Esophagus squamous epithelium (tissue), 5 donors: ENCODE measurements around the gene CCDC78. TPM values are rescaled to one million over a fixed set of nuclear protein-coding genes. Genes with fewer than 3 reads are reported as not detected.

Experiments used
- DNase-seq: peaks from one replicate; lab custom pipeline; 2025; lab: John Stamatoyannopoulos, UW
- H3K27ac ChIP-seq, 4 donors: fragments of 200-600 bp; sonication (generic); one replicate each; pipeline ENCODE4 v1.5.1; 2016 to 2019; ENCODE audit warnings: mild to moderate bottlenecking in 1 of 4
- H3K27me3 ChIP-seq, 4 donors: fragments of 200-600 bp; sonication (generic); 1 replicate in 3 of 4; 2 replicates in 1 of 4; pipeline versions ENCODE4 v1.5.1 to v1.6.0; 2017 to 2021; ENCODE audit warnings: antibody characterized with exemption in 1 of 4
- H3K36me3 ChIP-seq, 3 donors: fragments of 200-600 bp; sonication (generic); one replicate each; pipeline ENCODE4 v1.5.1; 2016 to 2019
- H3K4me1 ChIP-seq, 3 donors: fragments of 200-600 bp; sonication (generic); one replicate each; pipeline ENCODE4 v1.5.1; 2017 to 2019
- H3K4me3 ChIP-seq, 4 donors: fragments of 200-600 bp; sonication (generic); 1 replicate in 3 of 4; 2 replicates in 1 of 4; pipeline ENCODE4 v1.5.1; 2016 to 2019; ENCODE audit warnings: mild to moderate bottlenecking in 2 of 4, moderate library complexity in 1 of 4
- H3K9me3 ChIP-seq, 3 donors: fragments of 200-600 bp; sonication (generic); one replicate each; pipeline ENCODE4 v1.5.1; 2016 to 2019
- POLR2A ChIP-seq, 4 donors: fragments of 450-650 bp; IDR thresholded peaks; one replicate each; pipeline ENCODE4 v1.6.1; 2017; ENCODE audit warnings: antibody characterized with exemption in 4 of 4, mild to moderate bottlenecking in 4 of 4, moderate library complexity in 3 of 4
- WGBS, 2 donors: methylation state at CpG; one replicate each; pipeline ENCODE4 v1.1.5; 2018; 5-methylcytosine and 5-hydroxymethylcytosine counted together
- intact Hi-C: fragments of 100-400 bp; cut with DNase I; formaldehyde crosslinking; loops from one replicate; pipeline ENCODE4 v1.15.0; 2022
- total RNA-seq, 4 donors: library from RNA; depleted of rRNA; stranded (reverse); fragments of >200 nt; gene quantifications; one replicate each; pipeline ENCODE4 v1.1.0, GENCODE V29; 2016
- TF ChIP-seq, protein P1 (sequence below), 6 experiments: fragments of 450-650 bp in 4 of 6; fragments of 200-600 bp in 2 of 6; sonication (generic) in 2 of 6; IDR thresholded peaks; one replicate each; pipeline ENCODE4 v1.5.1; 2016 to 2019; ENCODE audit warnings: antibody characterized with exemption in 6 of 6, mild to moderate bottlenecking in 4 of 6, moderate library complexity in 4 of 6
- donor health status: DM: yes; HTN: yes; CAD: no.

CCDC78 gene
- total RNA-seq, 4 donors from 2014 or later: under 0.01 to 1.0 (median 0.47) TPM

DNA sequence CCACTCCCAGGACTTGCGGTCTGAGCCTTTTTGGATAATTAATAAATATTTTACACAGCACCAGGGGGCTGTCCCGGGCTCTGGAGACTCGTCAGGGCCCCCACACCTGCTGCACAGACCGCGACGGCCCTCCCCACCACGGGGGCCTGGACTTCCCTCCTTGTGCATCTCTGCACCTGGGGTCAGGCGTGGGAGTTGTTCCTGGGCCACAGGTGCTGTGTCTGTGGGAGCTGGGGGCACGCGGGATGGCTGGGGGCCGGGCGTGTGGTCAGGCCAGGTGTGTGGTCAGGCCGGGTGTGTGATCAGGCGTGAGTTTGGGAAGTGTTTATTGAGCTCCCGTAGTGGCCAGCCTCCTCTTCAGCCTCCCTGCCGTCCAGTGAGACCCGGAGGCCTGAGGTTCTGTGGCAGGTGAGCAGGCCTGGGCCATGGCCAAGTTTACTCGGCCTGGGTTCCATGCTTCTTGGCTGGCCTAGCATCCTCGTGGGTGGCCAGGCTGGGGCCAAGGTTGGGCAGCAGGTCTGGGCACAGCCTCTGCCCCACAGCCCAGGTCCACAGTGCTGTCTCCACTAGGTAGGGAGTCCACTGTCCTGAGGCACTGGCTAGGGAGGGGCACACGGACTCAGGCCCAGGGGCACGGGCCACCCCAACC lies 47.9 kb downstream of the CCDC78 start:
- WGBS, 2 donors: 58 to 72% methylated on average over 4 of the region's 21 CpGs
- H3K27ac ChIP-seq: peak overlapping the region in 3 of 4 donors; percentile 79 to 97 (median 93)

DNA sequence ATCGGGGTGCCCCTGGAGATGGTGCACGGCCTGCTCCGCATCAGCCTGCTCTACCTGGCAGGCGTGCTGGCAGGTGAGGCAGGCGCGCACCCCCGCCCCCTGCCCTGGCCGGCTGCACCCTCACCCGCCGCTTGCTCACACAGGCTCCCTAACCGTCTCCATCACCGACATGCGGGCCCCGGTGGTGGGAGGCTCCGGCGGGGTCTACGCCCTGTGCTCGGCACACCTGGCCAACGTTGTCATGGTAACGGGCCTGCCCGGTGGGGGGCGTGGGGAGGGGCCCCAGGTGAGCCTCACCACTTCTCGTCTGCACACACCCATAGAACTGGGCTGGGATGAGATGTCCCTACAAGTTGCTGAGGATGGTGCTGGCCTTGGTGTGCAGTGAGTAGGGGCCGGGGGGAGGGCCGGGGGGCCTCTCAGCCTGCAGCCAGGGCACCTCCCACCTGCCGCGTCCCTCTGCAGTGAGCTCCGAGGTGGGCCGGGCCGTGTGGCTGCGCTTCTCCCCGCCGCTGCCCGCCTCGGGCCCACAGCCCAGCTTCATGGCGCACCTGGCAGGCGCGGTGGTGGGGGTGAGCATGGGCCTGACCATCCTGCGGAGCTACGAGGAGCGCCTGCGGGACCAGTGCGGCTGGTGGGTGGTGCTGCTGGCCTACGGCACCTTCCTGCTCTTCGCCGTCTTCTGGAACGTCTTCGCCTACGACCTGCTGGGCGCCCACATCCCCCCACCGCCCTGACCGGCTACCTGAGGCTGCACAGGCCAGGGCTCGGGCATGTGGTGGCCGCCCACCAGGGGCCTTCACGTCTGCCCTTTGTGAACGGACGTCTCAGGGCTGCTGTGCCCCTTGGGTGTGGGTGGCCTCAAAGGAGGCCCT lies 48.7 kb downstream of the CCDC78 start:
- 38 to 54% methylated on average over 7 to 18 of the region's 57 CpGs for WGBS, 2 donors
- Histone ChIP-seq H3K27me3 (peaks cover 0 to 33% (median 0%) of the 10 kb centered on the region in 4 donors), H3K36me3 (peaks cover 21 to 34% (median 21%) of the 10 kb centered on the region in 3 donors), H3K27ac (peak overlapping the region in 2 of 4 donors; percentile 9 to 23), H3K4me3 (peak overlapping the region in 2 of 4 donors; percentile 3 to 45), H3K4me1 (peaks cover 48 to 86% (median 58%) of the 10 kb centered on the region in 3 donors), H3K9me3 (no peaks in the 10 kb centered on the region)
- intact Hi-C loops: no loop called here
- TF ChIP-seq, protein P1, sequence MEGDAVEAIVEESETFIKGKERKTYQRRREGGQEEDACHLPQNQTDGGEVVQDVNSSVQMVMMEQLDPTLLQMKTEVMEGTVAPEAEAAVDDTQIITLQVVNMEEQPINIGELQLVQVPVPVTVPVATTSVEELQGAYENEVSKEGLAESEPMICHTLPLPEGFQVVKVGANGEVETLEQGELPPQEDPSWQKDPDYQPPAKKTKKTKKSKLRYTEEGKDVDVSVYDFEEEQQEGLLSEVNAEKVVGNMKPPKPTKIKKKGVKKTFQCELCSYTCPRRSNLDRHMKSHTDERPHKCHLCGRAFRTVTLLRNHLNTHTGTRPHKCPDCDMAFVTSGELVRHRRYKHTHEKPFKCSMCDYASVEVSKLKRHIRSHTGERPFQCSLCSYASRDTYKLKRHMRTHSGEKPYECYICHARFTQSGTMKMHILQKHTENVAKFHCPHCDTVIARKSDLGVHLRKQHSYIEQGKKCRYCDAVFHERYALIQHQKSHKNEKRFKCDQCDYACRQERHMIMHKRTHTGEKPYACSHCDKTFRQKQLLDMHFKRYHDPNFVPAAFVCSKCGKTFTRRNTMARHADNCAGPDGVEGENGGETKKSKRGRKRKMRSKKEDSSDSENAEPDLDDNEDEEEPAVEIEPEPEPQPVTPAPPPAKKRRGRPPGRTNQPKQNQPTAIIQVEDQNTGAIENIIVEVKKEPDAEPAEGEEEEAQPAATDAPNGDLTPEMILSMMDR (IDR thresholded peaks at IDR 0.05): no peak
- TF ChIP-seq POLR2A (IDR thresholded peaks at IDR 0.05): peak in 1 of 4 donors; percentile 10
- DNase-seq: no peak

More for the DNA sequence above, 47.9 kb downstream of the CCDC78 start:
- DNase-seq: no peak
- intact Hi-C loops: no loop called here
- Histone ChIP-seq H3K4me3 (no peak overlapping the region), H3K9me3 (no peaks in the 10 kb centered on the region), H3K27me3 (peaks cover 0 to 33% (median 0%) of the 10 kb centered on the region in 4 donors), H3K36me3 (peaks cover 13 to 34% (median 20%) of the 10 kb centered on the region in 3 donors), H3K4me1 (peaks cover 54 to 86% (median 65%) of the 10 kb centered on the region in 3 donors)
- TF ChIP-seq POLR2A (IDR thresholded peaks at IDR 0.05): no peak
- TF ChIP-seq, protein P1 (IDR thresholded peaks at IDR 0.05): no peak

DNA sequence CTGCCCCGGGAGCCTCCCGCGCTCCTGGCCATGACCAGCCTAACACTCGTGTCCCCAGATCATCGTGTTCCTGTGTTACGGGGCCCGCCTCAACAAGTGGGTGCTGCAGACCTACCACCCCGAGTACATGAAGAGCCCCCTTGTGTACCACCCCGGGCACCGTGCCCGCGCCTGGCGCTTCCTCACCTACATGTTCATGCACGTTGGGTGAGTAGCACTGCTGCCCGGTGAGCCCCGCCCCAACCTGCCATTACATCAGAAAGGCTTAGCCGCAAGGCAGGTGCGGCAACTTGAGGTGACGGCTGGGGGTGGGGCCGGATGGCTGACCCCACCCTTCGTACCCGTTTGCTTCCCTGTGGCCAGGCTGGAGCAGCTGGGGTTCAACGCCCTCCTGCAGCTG lies 49.3 kb downstream of the CCDC78 start:
- Histone ChIP-seq H3K4me3 (peak overlapping the region in 2 of 4 donors; percentile 3 to 45), H3K36me3 (peaks cover 21 to 34% (median 21%) of the 10 kb centered on the region in 3 donors), H3K27ac (peak overlapping the region; percentile 6 to 52 (median 31)), H3K9me3 (no peaks in the 10 kb centered on the region), H3K27me3 (peaks cover 0 to 33% (median 0%) of the 10 kb centered on the region in 4 donors), H3K4me1 (peaks cover 43 to 80% (median 51%) of the 10 kb centered on the region in 3 donors)
- TF ChIP-seq, protein P1 (IDR thresholded peaks at IDR 0.05): no peak
- no peak for TF ChIP-seq POLR2A (IDR thresholded peaks at IDR 0.05)
- intact Hi-C loops: no loop called here
- WGBS, 2 donors: 36 to 80% methylated on average over 1 to 5 of the region's 23 CpGs
- no peak for DNase-seq

DNA sequence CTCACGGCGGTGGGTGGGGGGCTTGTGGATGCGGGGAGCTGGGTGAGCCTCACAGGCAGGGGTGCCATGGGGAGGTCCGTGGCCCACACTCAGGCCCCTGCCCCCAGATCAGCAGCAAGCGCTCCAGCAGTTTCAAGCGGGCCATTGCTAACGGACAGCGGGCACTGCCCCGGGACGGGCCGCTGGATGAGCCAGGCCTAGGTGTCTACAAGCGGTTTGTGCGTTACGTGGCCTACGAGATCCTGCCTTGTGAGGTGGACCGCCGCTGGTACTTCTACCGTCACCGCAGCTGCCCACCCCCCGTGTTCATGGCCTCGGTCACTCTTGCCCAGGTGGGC lies 49.7 kb downstream of the CCDC78 start:
- 56 to 70% methylated on average over 2 to 3 of the region's 21 CpGs for WGBS, 2 donors
- H3K36me3 ChIP-seq: peaks cover 19 to 34% (median 20%) of the 10 kb centered on the region in 3 donors
- peak overlapping the region; percentile 6 to 52 (median 31) for H3K27ac ChIP-seq
- H3K9me3 ChIP-seq: no peaks in the 10 kb centered on the region
- peaks cover 0 to 33% (median 0%) of the 10 kb centered on the region in 4 donors for H3K27me3 ChIP-seq
- H3K4me1 ChIP-seq: peaks cover 40 to 76% (median 47%) of the 10 kb centered on the region in 3 donors
- TF ChIP-seq, protein P1 (IDR thresholded peaks at IDR 0.05): no peak
- TF ChIP-seq POLR2A (IDR thresholded peaks at IDR 0.05): no peak
- intact Hi-C loops: no loop called here
- peak overlapping the region in 1 of 4 donors; percentile 45 for H3K4me3 ChIP-seq
- DNase-seq: no peak
